ENCODE data around the gene MYH14. TPM values are rescaled to one million over a fixed set of nuclear protein-coding genes. Genes with fewer than 3 reads are reported as not detected.

The MYH14 gene
- total and polyA plus RNA-seq, 2 of the 4 experiments (the other 2 are of a cell fraction) = not detected

DNA sequence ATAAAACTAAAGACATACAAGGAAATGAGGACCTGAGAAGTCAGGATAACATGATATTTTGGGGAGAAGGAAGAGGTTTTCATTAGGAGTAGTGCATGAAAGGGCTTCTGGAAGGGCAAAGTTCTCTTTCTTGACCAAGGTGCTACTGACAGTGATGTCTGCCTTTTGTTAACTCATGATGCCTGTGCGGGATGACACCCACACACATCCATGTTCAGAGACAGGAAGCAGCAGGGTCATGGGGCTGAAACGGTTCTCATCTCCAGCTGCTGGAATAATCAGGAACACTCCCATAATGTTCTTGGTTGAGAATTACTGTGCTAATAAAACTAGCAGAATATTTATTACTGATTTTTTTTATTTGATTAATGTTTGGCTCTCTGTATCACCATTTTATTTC is 96.6 kb downstream of the MYH14 start:
- H4K8ac ChIP-seq (ENCODE audit: low read depth in 2 of 2, low read length in 2 of 2) = no peak overlapping the region
- H2AFZ ChIP-seq (replicated peaks; ENCODE audit: low read length, poor library complexity) = no peak overlapping the region
- H2AK5ac ChIP-seq (ENCODE audit: low read depth, low read length) = no peak overlapping the region
- H3K4me1 ChIP-seq (ENCODE audit: control insufficient read depth, insufficient read depth, low read length) = no peaks in the 10 kb centered on the region; the same call in 1 of the 2 replicates
- in situ Hi-C loops (cut with MboI; ENCODE audit: low sequenced_read_pairs) (no loop called here), dilution Hi-C loops (cut with HindIII; ENCODE audit: low sequenced_read_pairs, unreplicated experiment) (no loop called here), intact Hi-C loops (cut with micrococcal nuclease) (no loop called here)
- H3K18ac ChIP-seq (ENCODE audit: low read depth, low read length) = no peak overlapping the region
- H4K91ac ChIP-seq (ENCODE audit: insufficient read depth, low read depth, low read length) = no peak overlapping the region
- no peak overlapping the region for H3K4me2 ChIP-seq (ENCODE audit: low read depth, low read length)
- no peak overlapping the region for H4K5ac ChIP-seq (ENCODE audit: low read depth, low read length)
- H3K79me1 ChIP-seq (ENCODE audit: low read depth in 1 of 2, low read length in 2 of 2) = no peaks in the 10 kb centered on the region
- no peak overlapping the region for H3K27ac ChIP-seq (ENCODE audit: insufficient read depth, low read length)
- no peaks in the 10 kb centered on the region for H3K36me3 ChIP-seq (ENCODE audit: control insufficient read depth, insufficient read depth, low read length)
- DNase-seq (peak; percentile 4), ATAC-seq (ENCODE audit: low read depth) (no peak)
- H2BK15ac ChIP-seq (ENCODE audit: low read depth, low read length) = no peak overlapping the region
- no peak overlapping the region for H3K56ac ChIP-seq (ENCODE audit: extremely low read depth, insufficient read depth, low read length)
- no peaks in the 10 kb centered on the region for H4K20me1 ChIP-seq (ENCODE audit: insufficient read depth, low read length)
- no peak overlapping the region for H2BK20ac ChIP-seq (ENCODE audit: low read depth, low read length)
- TF ChIP-seq RFX5 (IDR thresholded peaks at IDR 0.05; ENCODE audit: low read depth, low read length) = no peak
- TF ChIP-seq MAZ (IDR thresholded peaks at IDR 0.05; ENCODE audit: borderline replicate concordance, low read depth, low read length) = no peak
- no peak for TF ChIP-seq MAFK (IDR thresholded peaks at IDR 0.05; ENCODE audit: low read depth, low read length)
- no peak for TF ChIP-seq CHD1 (IDR thresholded peaks at IDR 0.05; ENCODE audit: low read depth, low read length)
- no peak for TF ChIP-seq BHLHE40 (IDR thresholded peaks at IDR 0.05; ENCODE audit: low read depth, low read length)
- TF ChIP-seq, protein P1, sequence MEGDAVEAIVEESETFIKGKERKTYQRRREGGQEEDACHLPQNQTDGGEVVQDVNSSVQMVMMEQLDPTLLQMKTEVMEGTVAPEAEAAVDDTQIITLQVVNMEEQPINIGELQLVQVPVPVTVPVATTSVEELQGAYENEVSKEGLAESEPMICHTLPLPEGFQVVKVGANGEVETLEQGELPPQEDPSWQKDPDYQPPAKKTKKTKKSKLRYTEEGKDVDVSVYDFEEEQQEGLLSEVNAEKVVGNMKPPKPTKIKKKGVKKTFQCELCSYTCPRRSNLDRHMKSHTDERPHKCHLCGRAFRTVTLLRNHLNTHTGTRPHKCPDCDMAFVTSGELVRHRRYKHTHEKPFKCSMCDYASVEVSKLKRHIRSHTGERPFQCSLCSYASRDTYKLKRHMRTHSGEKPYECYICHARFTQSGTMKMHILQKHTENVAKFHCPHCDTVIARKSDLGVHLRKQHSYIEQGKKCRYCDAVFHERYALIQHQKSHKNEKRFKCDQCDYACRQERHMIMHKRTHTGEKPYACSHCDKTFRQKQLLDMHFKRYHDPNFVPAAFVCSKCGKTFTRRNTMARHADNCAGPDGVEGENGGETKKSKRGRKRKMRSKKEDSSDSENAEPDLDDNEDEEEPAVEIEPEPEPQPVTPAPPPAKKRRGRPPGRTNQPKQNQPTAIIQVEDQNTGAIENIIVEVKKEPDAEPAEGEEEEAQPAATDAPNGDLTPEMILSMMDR (conservative IDR thresholded peaks at IDR 0.05; ENCODE audit: low read depth, low read length) = no peak
- no peak for TF ChIP-seq RAD21 (IDR thresholded peaks at IDR 0.05; ENCODE audit: low read length)
- TF ChIP-seq POLR2A (IDR thresholded peaks at IDR 0.05; ENCODE audit: low read depth, low read length) = no peak
- no peak for TF ChIP-seq SMC3 (IDR thresholded peaks at IDR 0.05; ENCODE audit: low read depth, low read length)
- no peak for TF ChIP-seq MXI1 (IDR thresholded peaks at IDR 0.05; ENCODE audit: borderline replicate concordance, low read depth, low read length)
- peaks cover 2% of the 10 kb centered on the region; the same call in 1 of the 2 replicates for H3K9me3 ChIP-seq (ENCODE audit: control insufficient read depth, insufficient read depth, low read length)
- POLR2A ChIA-PET (ENCODE audit: unreplicated experiment) = no interaction called here
- H3K9me1 ChIP-seq (ENCODE audit: insufficient read depth, low read length) = no peaks in the 10 kb centered on the region
- BruUV-seq (replicated peaks) = no TSS peak
- H3K27me3 ChIP-seq (ENCODE audit: control insufficient read depth, insufficient read depth, low read length) = no peaks in the 10 kb centered on the region
- H3K4me3 ChIP-seq (ENCODE audit: insufficient read depth, low read depth, low read length) = no peak overlapping the region
- no peak overlapping the region for H2AK9ac ChIP-seq (replicated peaks; ENCODE audit: low read depth, low read length, poor library complexity)
- no peak overlapping the region for H3K9ac ChIP-seq (ENCODE audit: low read depth, low read length)
- H3K4ac ChIP-seq (ENCODE audit: low read depth, low read length) = no peak overlapping the region
- no CpG with 5 or more reads among the region's 2 CpGs for WGBS, 2 experiments (ENCODE audit: extremely low coverage in 2 of 2, insufficient read length in 1 of 2)
- no peak overlapping the region for H3K23ac ChIP-seq (ENCODE audit: low read depth, low read length)
- H2BK5ac ChIP-seq (ENCODE audit: low read depth, low read length, poor library complexity, severe bottlenecking) = no peak overlapping the region
- CTCF ChIA-PET = no interaction called here
- H3K14ac ChIP-seq (replicated peaks; ENCODE audit: low read depth, low read length) = no peak overlapping the region
- no peak overlapping the region for H2BK120ac ChIP-seq (ENCODE audit: low read depth, low read length)

Measured in IMR-90 (cell line).